HCT116 (cell line): ENCODE results near the gene SLC25A20. TPM values are rescaled to one million over a fixed set of nuclear protein-coding genes. Genes with fewer than 3 reads are reported as not detected.

Experiments
- ATAC-seq: fragments of 200-7000 bp; cut with Tn5 transposase; 2 replicates; pipeline ENCODE4 v1.9.1; 2020; ENCODE audit warnings: mild to moderate bottlenecking, moderate library complexity
- Bru-seq: library from RNA; stranded (reverse); fragments of 400-500 nt; gene quantifications from one replicate; lab custom pipeline; 2021; lab: Mats Ljungman, UMichigan
- BruChase-seq, 2 experiments: library from RNA; stranded (reverse); fragments of 400-500 nt; gene quantifications; one replicate each; lab custom pipeline; 2021; lab: Mats Ljungman, UMichigan
- BruUV-seq: library from RNA; stranded (reverse); fragments of 400-500 nt; replicated peaks from 2 replicates; lab custom pipeline; 2021; lab: Mats Ljungman, UMichigan
- CTCF ChIA-PET: fragments of 300-600 bp; sonication (Branson Sonifier 250); formaldehyde crosslinking; loops from one replicate; lab custom pipeline; 2021; ENCODE audit warnings: antibody characterized with exemption; lab: Charles Lee
- POLR2A ChIA-PET: fragments of 300-600, 350-600 bp; sonication (Branson Sonifier 250); formaldehyde crosslinking; loops from one replicate; lab custom pipeline; 2021; ENCODE audit warnings: antibody characterized with exemption; lab: Charles Lee
- RAD21 ChIA-PET, 2 experiments: fragments of 300-600 bp; sonication (Branson Sonifier 250); formaldehyde crosslinking; loops; one replicate each; lab custom pipeline; 2023; ENCODE audit warnings: low total read pairs in 2 of 2; ENCODE audit not compliant: uncharacterized antibody in 2 of 2, unreplicated experiment in 2 of 2, low non-redundant PET in 1 of 2; lab: Charles Lee
- DNase-seq: peaks from one replicate; pipeline ENCODE4 v3.0.0-alpha.2; 2010; ENCODE audit warnings: low read depth, low spot score
- H2AFZ ChIP-seq: fragments of 200-600 bp; shearing (Covaris generic), sonication (generic); 2 replicates; pipeline ENCODE4 v1.6.1; 2017; ENCODE audit warnings: low read depth, mixed run types, mixed read lengths, antibody characterized with exemption, low read length; ENCODE audit not compliant: poor library complexity, severe bottlenecking
- H3K27ac ChIP-seq: 2 replicates; pipeline ENCODE4 v1.5.1; 2012; ENCODE audit warnings: low read depth, low read length
- H3K27me3 ChIP-seq: fragments of 200-600 bp; sonication (generic); 2 replicates; pipeline ENCODE4 v1.6.1; 2016; ENCODE audit warnings: mixed run types, low read length, mixed read lengths; ENCODE audit not compliant: insufficient read depth
- H3K36me3 ChIP-seq, 2 experiments: fragments of 200-500 bp in 1 of 2; fragments of 200-600 bp in 1 of 2; sonication (Bioruptor generic) in 1 of 2; sonication (generic) in 1 of 2; 2 replicates each; pipeline versions ENCODE4 v1.5.1 to v1.6.1; 2014 to 2016; ENCODE audit warnings: low read length in 2 of 2, inconsistent platforms in 1 of 2, mixed read lengths in 1 of 2, mixed run types in 1 of 2; ENCODE audit not compliant: insufficient read depth in 2 of 2, control insufficient read depth in 1 of 2
- H3K4me1 ChIP-seq, 2 experiments: fragments of 200-600 bp in 1 of 2; sonication (generic) in 1 of 2; 2 replicates each; pipeline versions ENCODE4 v1.5.1 to v1.6.1; 2012 to 2017; ENCODE audit warnings: low read length in 2 of 2, inconsistent platforms in 1 of 2, mild to moderate bottlenecking in 1 of 2, mixed read lengths in 1 of 2, mixed run types in 1 of 2, moderate library complexity in 1 of 2; ENCODE audit not compliant: insufficient read depth in 2 of 2, control insufficient read depth in 1 of 2
- H3K4me2 ChIP-seq: fragments of 200-600 bp; sonication (generic); 2 replicates; pipeline ENCODE4 v1.6.1; 2017; ENCODE audit warnings: mixed run types, low read length, mixed read lengths
- H3K4me3 ChIP-seq, 2 experiments: fragments of 200-600 bp in 1 of 2; sonication (generic) in 1 of 2; replicated peaks in 1 of 2; 2 replicates each; pipeline ENCODE4 v1.5.1; 2011 to 2016; ENCODE audit warnings: low read length in 2 of 2, control low read depth in 1 of 2, low read depth in 1 of 2, mild to moderate bottlenecking in 1 of 2, mixed read lengths in 1 of 2, mixed run types in 1 of 2
- H3K79me2 ChIP-seq: fragments of 200-600 bp; sonication (generic); 2 replicates; pipeline ENCODE4 v1.6.1; 2017; ENCODE audit warnings: mild to moderate bottlenecking, mixed run types, low read length, moderate library complexity, mixed read lengths; ENCODE audit not compliant: insufficient read depth
- H3K9ac ChIP-seq: fragments of 200-600 bp; sonication (generic); 2 replicates; pipeline ENCODE4 v1.6.1; 2016; ENCODE audit warnings: low read length, mixed read lengths
- H3K9me2 ChIP-seq: fragments of 200-600 bp; sonication (generic), shearing (Covaris generic); 2 replicates; pipeline ENCODE4 v1.6.1; 2017; ENCODE audit warnings: mixed run types, mild to moderate bottlenecking, moderate library complexity; ENCODE audit not compliant: insufficient read depth
- H3K9me3 ChIP-seq, 2 experiments: fragments of 200-500 bp in 1 of 2; fragments of 200-600 bp in 1 of 2; sonication (Bioruptor generic) in 1 of 2; sonication (generic) in 1 of 2; 2 replicates each; pipeline ENCODE4 v1.6.1; 2014 to 2017; ENCODE audit warnings: low read length in 2 of 2, mixed read lengths in 2 of 2, inconsistent platforms in 1 of 2, low read depth in 1 of 2, mild to moderate bottlenecking in 1 of 2, mixed run types in 1 of 2, moderate library complexity in 1 of 2; ENCODE audit not compliant: control insufficient read depth in 1 of 2, insufficient read depth in 1 of 2
- H4K20me1 ChIP-seq: fragments of 200-600 bp; sonication (generic), shearing (Covaris generic); 2 replicates; pipeline ENCODE4 v1.6.1; 2017; ENCODE audit warnings: mixed run types, mild to moderate bottlenecking, moderate library complexity; ENCODE audit not compliant: insufficient read depth
- ATF3 ChIP-seq: IDR thresholded peaks from 2 replicates; pipeline ENCODE4 v1.6.1; 2012
- CBX3 ChIP-seq: IDR thresholded peaks from 2 replicates; pipeline ENCODE4 v1.6.1; 2012; ENCODE audit warnings: low read depth
- EGR1 ChIP-seq: IDR thresholded peaks from 2 replicates; pipeline ENCODE4 v1.6.1; 2012; ENCODE audit warnings: low read depth
- ELF1 ChIP-seq: IDR thresholded peaks from 2 replicates; pipeline ENCODE4 v1.6.1; 2012; ENCODE audit warnings: low read depth, borderline replicate concordance
- EZH2 ChIP-seq: fragments of 200-600 bp; sonication (generic); IDR thresholded peaks from 2 replicates; pipeline ENCODE4 v1.6.1; 2017; ENCODE audit warnings: antibody characterized with exemption, mixed run types
- EZH2phosphoT487 ChIP-seq: fragments of 200-600 bp; IDR thresholded peaks from 2 replicates; pipeline ENCODE4 v1.6.1; 2018; ENCODE audit warnings: antibody characterized with exemption, borderline replicate concordance
- JUND ChIP-seq: IDR thresholded peaks from 2 replicates; pipeline ENCODE4 v1.6.1; 2012
- POLR2AphosphoS5 ChIP-seq: IDR thresholded peaks from 2 replicates; pipeline ENCODE4 v1.6.1; 2011; ENCODE audit warnings: mild to moderate bottlenecking, low read depth, low read length, moderate library complexity
- RAD21 ChIP-seq: IDR thresholded peaks from 2 replicates; pipeline ENCODE4 v1.6.1; 2012; ENCODE audit warnings: low read depth, mild to moderate bottlenecking
- SIN3A ChIP-seq: IDR thresholded peaks from 2 replicates; pipeline ENCODE4 v1.6.1; 2012; ENCODE audit warnings: low read depth
- SP1 ChIP-seq: IDR thresholded peaks from 2 replicates; pipeline ENCODE4 v1.6.1; 2012; ENCODE audit warnings: low read depth
- SRF ChIP-seq: IDR thresholded peaks from 2 replicates; pipeline ENCODE4 v1.6.1; 2012; ENCODE audit warnings: low read depth
- YY1 ChIP-seq: IDR thresholded peaks from 2 replicates; pipeline ENCODE4 v1.6.1; 2011; ENCODE audit warnings: low read length, low read depth, moderate library complexity, mild to moderate bottlenecking; ENCODE audit not compliant: insufficient replicate concordance; ENCODE audit errors: extremely low read depth
- ZNF274 ChIP-seq: fragments of 200-500 bp; sonication (Bioruptor generic); IDR thresholded peaks from 2 replicates; pipeline ENCODE4 v1.6.1; 2014; ENCODE audit warnings: mild to moderate bottlenecking, low read depth, low read length, inconsistent platforms
- intact Hi-C: fragments of 100-400 bp; cut with micrococcal nuclease; formaldehyde crosslinking; loops from 2 replicates; pipeline ENCODE4 v1.10.0; 2022
- long read RNA-seq: library from polyadenylated mRNA; unstranded; transcript quantifications from one replicate; pipeline ENCODE4 v2.0.0, GENCODE V29; 2021; ENCODE audit not compliant: unreplicated experiment
- polyA plus RNA-seq: library from polyadenylated mRNA; unstranded; fragments of >200 nt; gene quantifications from 2 replicates; pipeline ENCODE4 v1.2.1, GENCODE V29; 2012; ENCODE audit warnings: missing spikeins
- total RNA-seq: library from RNA; stranded (reverse); gene quantifications from one replicate; pipeline ENCODE4 v1.2.1, GENCODE V29; 2021; ENCODE audit not compliant: unreplicated experiment
- TF ChIP-seq, protein P1 (sequence below): IDR thresholded peaks from 2 replicates; pipeline ENCODE4 v1.6.1; 2012; ENCODE audit warnings: low read depth
- TF ChIP-seq, protein P2 (sequence below): IDR thresholded peaks from 2 replicates; pipeline ENCODE4 v1.6.1; 2012

The SLC25A20 gene
- 8.7 TPM for total RNA-seq
- 5.0 and 5.1 TPM in 2 replicates for polyA plus RNA-seq
- Bru-seq, nascent RNA: percentile 36 among the genes with signal in this experiment
- percentile 46 among the genes with signal in this experiment for BruChase-seq, experiment 1, labeled RNA remaining after a 6-hour chase
- percentile 40 among the genes with signal in this experiment for BruChase-seq, experiment 2, labeled RNA remaining after a 2-hour chase
- long read RNA-seq, transcript SLC25A20-201 (9 exons, 1,879 nt): major isoform, 18 of 22 reads
- long read RNA-seq, partial matches to known transcripts: 1 of 22 reads
- long read RNA-seq, other reads (novel, unspliced or antisense): 3 of 22 reads

DNA sequence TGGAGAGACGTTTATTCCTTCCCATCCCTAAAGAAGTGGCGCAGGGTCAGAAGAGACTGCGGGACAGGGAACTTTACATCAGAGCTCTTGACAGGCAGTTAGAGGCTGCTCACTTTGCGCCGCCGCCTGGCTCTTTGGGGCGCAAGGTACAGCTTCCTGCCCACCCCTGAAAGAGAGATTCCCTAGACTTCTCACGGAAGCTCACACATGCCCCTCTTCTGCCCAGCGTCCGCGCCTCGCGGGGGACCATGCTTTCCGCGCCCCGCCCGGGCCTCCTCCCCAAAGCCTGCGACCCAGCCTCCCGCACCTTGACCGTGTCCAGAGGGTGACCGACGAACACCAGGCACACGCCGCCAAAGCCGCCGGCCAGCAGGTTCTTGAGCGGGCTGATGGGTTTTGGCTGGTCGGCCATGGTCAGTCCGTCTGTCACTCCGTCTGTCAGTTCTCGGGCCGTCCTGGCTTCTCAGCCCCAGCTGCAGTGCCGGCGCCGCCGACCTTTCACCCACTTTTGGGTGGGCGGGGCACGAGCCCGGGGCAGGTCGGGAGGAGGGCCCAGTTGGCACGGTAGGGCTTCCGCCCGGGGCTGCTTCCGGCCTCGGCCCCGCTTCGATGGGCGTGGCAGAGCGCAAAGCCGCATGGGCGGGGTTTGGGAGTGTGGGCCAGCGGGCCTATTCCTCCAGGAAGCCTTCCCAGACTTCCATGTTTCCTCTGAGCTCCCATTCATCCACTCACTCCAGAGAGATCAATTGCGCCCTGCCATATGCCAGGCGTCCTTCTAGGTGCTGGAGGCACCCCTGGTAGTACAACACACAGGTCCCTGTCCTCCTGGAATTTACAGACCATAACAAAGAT lies at the start of gene SLC25A20:
Gene SLC25A20, minus strand, starts transcription at position 500 of the 852 bp plus-strand sequence. Its CDS starts 88 bp downstream, at position 412.
- ChIA-PET CTCF (interaction anchor here (0.8 kb wide), 1 partner anchor 158 kb away, joined by 3 read pairs; no protein-coding TSS in a partner anchor), RAD21 (no interaction called here), POLR2A (interaction anchor here (1.5 kb wide), 1 partner anchor 11 kb away, joined by 3 read pairs; no protein-coding TSS in a partner anchor)
- TF ChIP-seq CBX3: 0 out of 2 replicates have a peak, but pooled peaks have one; percentile 66
- TF ChIP-seq EZH2phosphoT487: no peak
- TF ChIP-seq, protein P1, sequence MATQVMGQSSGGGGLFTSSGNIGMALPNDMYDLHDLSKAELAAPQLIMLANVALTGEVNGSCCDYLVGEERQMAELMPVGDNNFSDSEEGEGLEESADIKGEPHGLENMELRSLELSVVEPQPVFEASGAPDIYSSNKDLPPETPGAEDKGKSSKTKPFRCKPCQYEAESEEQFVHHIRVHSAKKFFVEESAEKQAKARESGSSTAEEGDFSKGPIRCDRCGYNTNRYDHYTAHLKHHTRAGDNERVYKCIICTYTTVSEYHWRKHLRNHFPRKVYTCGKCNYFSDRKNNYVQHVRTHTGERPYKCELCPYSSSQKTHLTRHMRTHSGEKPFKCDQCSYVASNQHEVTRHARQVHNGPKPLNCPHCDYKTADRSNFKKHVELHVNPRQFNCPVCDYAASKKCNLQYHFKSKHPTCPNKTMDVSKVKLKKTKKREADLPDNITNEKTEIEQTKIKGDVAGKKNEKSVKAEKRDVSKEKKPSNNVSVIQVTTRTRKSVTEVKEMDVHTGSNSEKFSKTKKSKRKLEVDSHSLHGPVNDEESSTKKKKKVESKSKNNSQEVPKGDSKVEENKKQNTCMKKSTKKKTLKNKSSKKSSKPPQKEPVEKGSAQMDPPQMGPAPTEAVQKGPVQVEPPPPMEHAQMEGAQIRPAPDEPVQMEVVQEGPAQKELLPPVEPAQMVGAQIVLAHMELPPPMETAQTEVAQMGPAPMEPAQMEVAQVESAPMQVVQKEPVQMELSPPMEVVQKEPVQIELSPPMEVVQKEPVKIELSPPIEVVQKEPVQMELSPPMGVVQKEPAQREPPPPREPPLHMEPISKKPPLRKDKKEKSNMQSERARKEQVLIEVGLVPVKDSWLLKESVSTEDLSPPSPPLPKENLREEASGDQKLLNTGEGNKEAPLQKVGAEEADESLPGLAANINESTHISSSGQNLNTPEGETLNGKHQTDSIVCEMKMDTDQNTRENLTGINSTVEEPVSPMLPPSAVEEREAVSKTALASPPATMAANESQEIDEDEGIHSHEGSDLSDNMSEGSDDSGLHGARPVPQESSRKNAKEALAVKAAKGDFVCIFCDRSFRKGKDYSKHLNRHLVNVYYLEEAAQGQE: no peak
- peak; percentile 47 for TF ChIP-seq POLR2AphosphoS5
- TF ChIP-seq ZNF274: no peak
- no peak for TF ChIP-seq EZH2
- TF ChIP-seq ATF3: no peak
- peak; percentile 52 for TF ChIP-seq SP1
- peak; percentile 38; the same call in 1 of the 2 replicates for TF ChIP-seq EGR1
- TF ChIP-seq YY1: peak; percentile 30
- peak; percentile 85 for TF ChIP-seq SIN3A
- TF ChIP-seq SRF: peak; percentile 47; the same call in 1 of the 2 replicates
- peak; percentile 64 for TF ChIP-seq ELF1
- TF ChIP-seq, protein P2, sequence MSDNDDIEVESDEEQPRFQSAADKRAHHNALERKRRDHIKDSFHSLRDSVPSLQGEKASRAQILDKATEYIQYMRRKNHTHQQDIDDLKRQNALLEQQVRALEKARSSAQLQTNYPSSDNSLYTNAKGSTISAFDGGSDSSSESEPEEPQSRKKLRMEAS: peak; percentile 76
- 0 out of 2 replicates have a peak, but pooled peaks have one; percentile 3 for TF ChIP-seq RAD21
- no peak for TF ChIP-seq JUND
- no peaks in the 10 kb centered on the region for H4K20me1 ChIP-seq
- H3K4me2 ChIP-seq: peak within 1 kb of the TSS; percentile 76
- H3K79me2 ChIP-seq: no peaks in the 10 kb centered on the region
- no peaks in the 10 kb centered on the region for H3K27me3 ChIP-seq
- peak within 1 kb of the TSS; percentile 53 for H3K27ac ChIP-seq
- H3K9me3 ChIP-seq: no peaks in the 10 kb centered on the region
- ATAC-seq: peak; percentile 98
- H2AFZ ChIP-seq: peak within 1 kb of the TSS; percentile 98
- peak; percentile 75 for DNase-seq
- BruUV-seq: no TSS peak
- peaks cover 6 to 18% of the 10 kb centered on the region in 2 experiments; a peak in 3 of 4 replicates for H3K4me1 ChIP-seq
- no peaks in the 10 kb centered on the region for H3K36me3 ChIP-seq
- intact Hi-C loops: no loop called here
- peak within 1 kb of the TSS; percentile 63 to 69 for H3K4me3 ChIP-seq
- no peaks in the 10 kb centered on the region for H3K9me2 ChIP-seq
- H3K9ac ChIP-seq: peak within 1 kb of the TSS; percentile 54
